Measurements from ENCODE around the gene NEDD9.

The NEDD9 gene

DNA sequence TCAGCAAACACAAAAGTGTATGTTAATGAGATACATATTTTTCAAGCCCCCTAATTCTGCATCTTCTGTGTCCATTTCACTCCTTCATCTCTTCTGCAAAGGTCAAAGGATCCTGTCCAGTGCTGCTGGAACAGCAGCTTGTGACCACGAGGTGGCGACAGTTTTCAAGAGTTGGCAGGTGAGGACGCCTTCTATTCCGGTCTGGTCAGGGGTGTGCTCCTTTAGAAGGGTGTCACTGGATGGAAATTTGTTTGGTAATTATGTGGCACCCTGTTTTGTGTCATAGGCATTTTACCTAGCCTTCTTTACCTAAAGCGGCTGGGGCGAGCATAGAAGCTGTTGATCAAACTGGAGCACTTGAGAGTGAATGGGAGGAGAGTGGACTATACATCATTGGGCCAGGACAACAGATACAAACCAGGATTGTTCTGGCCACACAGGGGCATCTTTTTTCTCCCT lies 88.0 kb downstream of the NEDD9 start:
- TF ChIP-seq, protein P1, sequence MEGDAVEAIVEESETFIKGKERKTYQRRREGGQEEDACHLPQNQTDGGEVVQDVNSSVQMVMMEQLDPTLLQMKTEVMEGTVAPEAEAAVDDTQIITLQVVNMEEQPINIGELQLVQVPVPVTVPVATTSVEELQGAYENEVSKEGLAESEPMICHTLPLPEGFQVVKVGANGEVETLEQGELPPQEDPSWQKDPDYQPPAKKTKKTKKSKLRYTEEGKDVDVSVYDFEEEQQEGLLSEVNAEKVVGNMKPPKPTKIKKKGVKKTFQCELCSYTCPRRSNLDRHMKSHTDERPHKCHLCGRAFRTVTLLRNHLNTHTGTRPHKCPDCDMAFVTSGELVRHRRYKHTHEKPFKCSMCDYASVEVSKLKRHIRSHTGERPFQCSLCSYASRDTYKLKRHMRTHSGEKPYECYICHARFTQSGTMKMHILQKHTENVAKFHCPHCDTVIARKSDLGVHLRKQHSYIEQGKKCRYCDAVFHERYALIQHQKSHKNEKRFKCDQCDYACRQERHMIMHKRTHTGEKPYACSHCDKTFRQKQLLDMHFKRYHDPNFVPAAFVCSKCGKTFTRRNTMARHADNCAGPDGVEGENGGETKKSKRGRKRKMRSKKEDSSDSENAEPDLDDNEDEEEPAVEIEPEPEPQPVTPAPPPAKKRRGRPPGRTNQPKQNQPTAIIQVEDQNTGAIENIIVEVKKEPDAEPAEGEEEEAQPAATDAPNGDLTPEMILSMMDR (conservative IDR thresholded peaks at IDR 0.05; ENCODE audit: low read length) = peak; percentile 99
- TF ChIP-seq EZH2phosphoT487 (IDR thresholded peaks at IDR 0.05; ENCODE audit: borderline replicate concordance) = no peak
- H4K20me1 ChIP-seq (ENCODE audit: insufficient read depth, low read length, poor library complexity, severe bottlenecking) = no peaks in the 10 kb centered on the region
- no peak overlapping the region for H3K9ac ChIP-seq (ENCODE audit: low read depth, low read length, poor library complexity, severe bottlenecking)
- H3K4me2 ChIP-seq (ENCODE audit: low read depth, low read length, poor library complexity, severe bottlenecking) = no peak overlapping the region
- no peaks in the 10 kb centered on the region for H3K9me3 ChIP-seq (ENCODE audit: insufficient read depth, low read depth, low read length)
- no peaks in the 10 kb centered on the region for H3K27me3 ChIP-seq (ENCODE audit: insufficient read depth, low read length, poor library complexity, severe bottlenecking)
- no peaks in the 10 kb centered on the region for H3K36me3 ChIP-seq (ENCODE audit: insufficient read depth, low read length)
- H3K9me2 ChIP-seq (replicated peaks; ENCODE audit: low read depth, low read length) = no peaks in the 10 kb centered on the region
- no peaks in the 10 kb centered on the region for H3F3A ChIP-seq (ENCODE audit: low read depth)
- H3K79me2 ChIP-seq (ENCODE audit: insufficient read depth, low read length) = no peaks in the 10 kb centered on the region
- H3K4me3 ChIP-seq (ENCODE audit: low read length, poor library complexity, severe bottlenecking) = no peak overlapping the region
- no peaks in the 10 kb centered on the region for H3K4me1 ChIP-seq (ENCODE audit: insufficient read depth, low read length, poor library complexity, severe bottlenecking)
- no peak overlapping the region for H2AFZ ChIP-seq (ENCODE audit: low read length)

- Histone ChIP-seq H3K4me1 (ENCODE audit: insufficient read depth, low read length, poor library complexity, severe bottlenecking) (no peaks in the 10 kb centered on the region), H3K9me3 (ENCODE audit: insufficient read depth, low read depth, low read length) (no peaks in the 10 kb centered on the region), H3K9ac (ENCODE audit: low read depth, low read length, poor library complexity, severe bottlenecking) (no peak overlapping the region), H4K20me1 (ENCODE audit: insufficient read depth, low read length, poor library complexity, severe bottlenecking) (no peaks in the 10 kb centered on the region), H3K27me3 (ENCODE audit: insufficient read depth, low read length, poor library complexity, severe bottlenecking) (no peaks in the 10 kb centered on the region), H3K4me3 (ENCODE audit: low read length, poor library complexity, severe bottlenecking) (no peak overlapping the region), H2AFZ (ENCODE audit: low read length) (no peak overlapping the region), H3K9me2 (replicated peaks; ENCODE audit: low read depth, low read length) (no peaks in the 10 kb centered on the region), H3K4me2 (ENCODE audit: low read depth, low read length, poor library complexity, severe bottlenecking) (no peak overlapping the region), H3K79me2 (ENCODE audit: insufficient read depth, low read length) (no peaks in the 10 kb centered on the region), H3K36me3 (ENCODE audit: insufficient read depth, low read length) (no peaks in the 10 kb centered on the region), H3F3A (ENCODE audit: low read depth) (no peaks in the 10 kb centered on the region)
- TF ChIP-seq EZH2phosphoT487 (IDR thresholded peaks at IDR 0.05; ENCODE audit: borderline replicate concordance) = no peak
- TF ChIP-seq, protein P1 (conservative IDR thresholded peaks at IDR 0.05; ENCODE audit: low read length) = no peak
Measured at GRCh38 chr6:11143394-11144371, 88.8 kb downstream of the NEDD9 start.

DNA sequence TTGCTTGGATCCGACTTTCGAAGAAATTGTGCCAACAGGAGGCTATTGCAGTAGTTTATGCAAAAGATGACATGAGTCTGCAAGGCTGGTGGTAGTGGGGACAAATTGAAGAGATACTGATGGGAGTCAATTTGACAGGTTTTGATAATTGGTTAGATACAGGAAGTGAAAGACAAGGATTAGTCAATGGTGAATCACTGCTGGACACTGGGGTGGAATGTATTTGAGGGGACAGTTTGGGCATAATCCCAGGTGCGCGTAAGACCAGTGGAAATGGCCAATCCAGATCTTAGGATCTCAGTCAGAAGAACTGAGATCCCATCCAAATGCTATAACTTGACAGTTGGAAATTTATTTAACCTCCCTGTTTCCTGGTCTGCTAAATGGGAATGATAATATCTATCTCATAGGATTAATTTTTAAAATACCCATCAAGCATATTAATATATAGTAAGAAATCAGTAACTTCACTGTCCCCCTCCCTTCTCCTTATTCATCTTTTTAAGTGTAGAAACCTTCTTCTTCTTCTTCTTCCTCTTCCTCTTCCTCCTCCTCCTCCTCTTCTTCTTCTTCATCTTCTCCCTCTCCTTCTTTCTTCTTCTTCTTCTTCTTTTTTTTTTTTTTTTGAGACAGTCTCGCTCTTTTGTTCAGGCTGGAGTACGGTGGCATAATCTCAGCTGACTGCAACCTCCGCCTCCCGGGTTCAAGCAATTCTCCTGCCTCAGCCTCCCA lies 90.0 kb downstream of the NEDD9 start:
- Histone ChIP-seq H3K79me2 (ENCODE audit: insufficient read depth, low read length) (no peaks in the 10 kb centered on the region), H3K36me3 (ENCODE audit: insufficient read depth, low read length) (no peaks in the 10 kb centered on the region), H3F3A (ENCODE audit: low read depth) (no peaks in the 10 kb centered on the region), H3K9ac (ENCODE audit: low read depth, low read length, poor library complexity, severe bottlenecking) (no peak overlapping the region), H3K4me3 (ENCODE audit: low read length, poor library complexity, severe bottlenecking) (no peak overlapping the region), H3K9me2 (replicated peaks; ENCODE audit: low read depth, low read length) (no peaks in the 10 kb centered on the region), H3K9me3 (ENCODE audit: insufficient read depth, low read depth, low read length) (no peaks in the 10 kb centered on the region), H3K4me1 (ENCODE audit: insufficient read depth, low read length, poor library complexity, severe bottlenecking) (no peaks in the 10 kb centered on the region), H3K27me3 (ENCODE audit: insufficient read depth, low read length, poor library complexity, severe bottlenecking) (no peaks in the 10 kb centered on the region), H2AFZ (ENCODE audit: low read length) (no peak overlapping the region), H4K20me1 (ENCODE audit: insufficient read depth, low read length, poor library complexity, severe bottlenecking) (no peaks in the 10 kb centered on the region), H3K4me2 (ENCODE audit: low read depth, low read length, poor library complexity, severe bottlenecking) (no peak overlapping the region)
- no peak for TF ChIP-seq EZH2phosphoT487 (IDR thresholded peaks at IDR 0.05; ENCODE audit: borderline replicate concordance)
- TF ChIP-seq, protein P1 (conservative IDR thresholded peaks at IDR 0.05; ENCODE audit: low read length) = no peak
